Stimulated activated CD4-positive, alpha-beta T cell treated with anti-CD3 and anti-CD28 coated beads, Interleukin-2, amount 100 ng/mL, for 4 hours (primary cell): Measurements from ENCODE around the gene BRAF.
"Not testable (repeated sequence)": the region's sequence is repeated elsewhere in the genome, so short reads cannot be mapped to it uniquely, and the experiment has no call there.

ENCODE experiments used
- DNase-seq: peaks from one replicate; pipeline ENCODE4 v3.0.0-alpha.2; 2020; ENCODE audit warnings: low read depth

BRAF gene

DNA sequence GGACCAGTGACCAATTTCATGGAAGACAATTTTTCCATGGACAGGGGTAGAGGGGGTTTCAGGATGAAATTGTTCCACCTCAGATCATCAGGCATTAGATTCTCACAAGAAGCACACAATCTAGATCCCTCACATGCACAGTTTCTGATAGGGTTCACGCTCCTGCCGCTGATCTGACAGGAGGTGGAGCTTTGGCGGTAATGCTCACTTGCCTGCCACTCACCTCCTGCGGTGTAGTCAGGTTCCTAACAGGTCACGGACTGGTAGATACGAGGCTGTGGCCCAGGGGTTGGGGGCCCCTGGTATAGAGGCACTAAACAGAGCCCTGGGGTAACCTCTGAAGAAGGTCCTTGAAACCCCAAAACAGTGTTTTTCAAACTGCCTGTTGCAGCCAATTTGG lies 6.5 kb downstream of the BRAF start:
- DNase-seq = no peak

DNA sequence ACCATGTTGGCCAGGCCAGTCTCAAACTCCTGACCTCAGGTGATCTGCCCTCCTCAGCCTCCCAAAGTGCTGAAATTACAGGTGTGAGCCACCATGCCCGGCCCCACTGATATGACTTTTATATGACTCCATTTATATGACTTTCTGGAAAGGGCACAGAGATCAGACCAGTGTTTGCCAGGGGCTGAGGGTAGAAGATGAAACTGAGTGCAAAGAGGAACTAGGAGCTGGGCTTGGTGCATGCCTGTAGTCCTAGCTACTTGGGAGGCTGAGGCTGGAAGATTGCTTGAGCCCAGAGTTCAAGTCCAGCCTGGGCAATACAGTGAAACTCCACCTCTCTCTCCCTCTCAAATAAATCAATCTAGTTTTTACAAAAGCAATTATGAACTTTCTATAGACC lies 7.5 kb downstream of the BRAF start:
- DNase-seq = no peak

DNA sequence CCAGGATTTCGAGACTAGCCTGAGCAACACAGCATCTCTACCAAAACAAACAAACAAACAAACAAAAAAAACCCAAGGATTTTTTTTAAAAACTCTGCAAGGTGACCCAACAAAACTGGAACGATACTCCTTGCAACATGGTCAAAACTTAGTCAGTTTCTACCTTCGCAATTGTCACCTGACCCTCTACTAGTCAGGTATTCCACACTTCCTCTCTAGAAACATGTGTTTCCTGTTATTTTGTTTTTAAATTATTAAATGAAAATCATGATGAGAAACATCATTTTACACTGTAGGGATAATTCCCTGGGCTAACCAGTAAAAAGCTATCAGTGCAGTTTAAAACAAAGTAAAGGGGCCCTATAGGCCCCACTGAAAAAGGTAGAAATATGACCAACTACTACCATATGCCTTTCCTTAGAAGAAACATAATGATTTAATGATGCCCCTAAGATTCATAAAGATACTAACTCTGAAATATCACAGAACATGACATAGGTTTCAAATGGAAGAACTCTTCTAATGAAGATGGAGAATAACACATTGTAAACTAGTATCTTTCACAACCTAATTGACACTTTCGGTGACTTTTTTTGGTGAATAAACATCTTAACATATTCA lies 8.7 kb downstream of the BRAF start:
- DNase-seq = no peak

DNA sequence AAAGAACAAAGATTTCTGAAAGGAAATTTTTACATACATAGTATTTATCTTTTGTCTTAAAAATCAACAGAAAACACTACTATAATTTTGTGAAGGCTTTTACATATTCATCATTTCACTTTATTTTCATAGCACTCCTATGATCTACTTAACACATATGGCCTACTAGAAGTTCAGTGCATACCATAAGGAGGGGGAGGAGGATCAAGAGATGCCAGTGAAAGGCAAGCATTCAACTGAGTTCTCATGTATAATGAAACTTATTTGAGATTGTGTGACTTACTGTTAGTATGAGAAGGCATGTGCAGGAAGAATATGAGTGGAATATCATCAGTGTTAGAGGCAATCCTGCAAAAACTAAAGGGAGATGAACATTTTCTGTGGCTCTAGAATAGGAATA lies 10.6 kb downstream of the BRAF start:
- no peak for DNase-seq

DNA sequence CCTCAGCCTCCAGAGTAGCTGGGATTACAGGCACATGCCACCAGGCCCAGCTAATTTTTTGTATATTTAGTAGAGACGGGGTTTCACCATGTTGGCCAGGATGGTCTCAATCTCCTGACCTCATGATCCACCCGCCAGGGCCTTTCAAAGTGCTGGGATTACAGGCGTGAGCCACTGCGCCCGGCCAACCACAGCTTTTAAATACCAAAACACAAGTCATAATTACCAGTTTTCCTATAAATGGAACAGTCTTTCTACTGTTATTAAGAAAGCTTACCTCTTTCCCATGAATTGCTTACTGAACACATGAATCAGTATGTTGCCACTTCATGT lies 11.2 kb downstream of the BRAF start:
- not testable (repeated sequence) for DNase-seq

DNA sequence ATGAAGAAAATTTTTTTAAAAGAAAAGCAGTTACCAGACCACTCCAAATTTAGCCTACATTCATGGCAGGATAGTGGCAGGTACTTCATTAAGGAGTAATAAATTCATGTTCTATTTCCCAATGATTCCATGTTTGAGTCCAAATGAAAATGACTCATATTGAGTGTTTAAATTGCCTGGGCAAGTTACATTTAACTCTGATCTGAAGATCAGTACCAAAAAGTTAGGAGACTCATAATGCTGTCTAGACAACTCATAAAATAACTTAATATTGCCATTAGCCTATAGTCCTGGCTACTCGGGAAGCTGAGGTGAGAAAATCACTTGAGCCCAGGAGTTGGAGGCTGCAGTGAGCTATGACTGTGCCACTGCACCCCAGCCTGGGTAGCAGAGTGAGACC lies 13.0 kb downstream of the BRAF start:
- DNase-seq = no peak

DNA sequence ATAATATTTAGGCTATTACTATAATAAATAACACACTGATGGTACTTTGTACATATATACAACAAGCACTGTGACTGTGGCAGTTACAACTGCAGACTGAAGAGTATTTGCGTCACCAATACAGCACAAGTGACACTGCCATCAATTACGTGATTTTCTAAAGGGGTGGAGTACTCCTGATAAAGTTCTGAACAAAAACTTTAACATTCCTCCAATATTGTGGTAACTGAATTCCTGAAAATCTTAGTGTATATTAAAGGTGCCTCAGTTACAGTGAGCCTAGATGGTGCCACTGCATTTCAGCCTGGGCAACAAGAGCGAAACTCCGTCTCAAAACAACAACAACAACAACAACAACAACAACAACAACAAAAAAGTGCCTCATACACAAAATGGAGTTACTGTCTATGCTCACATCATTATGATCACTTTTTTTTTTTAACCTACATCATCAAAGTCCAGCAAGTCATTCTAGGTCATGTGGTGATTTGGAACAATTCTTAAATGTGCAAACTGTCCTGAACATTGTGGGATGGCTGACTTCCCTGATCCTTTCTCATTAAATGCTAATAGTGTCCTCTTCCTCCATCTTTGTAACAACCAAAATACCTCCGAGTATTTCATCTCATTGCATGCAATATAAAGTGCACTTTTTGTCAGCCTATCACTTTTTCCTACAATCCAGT lies 15.1 kb downstream of the BRAF start:
- DNase-seq = no peak

DNA sequence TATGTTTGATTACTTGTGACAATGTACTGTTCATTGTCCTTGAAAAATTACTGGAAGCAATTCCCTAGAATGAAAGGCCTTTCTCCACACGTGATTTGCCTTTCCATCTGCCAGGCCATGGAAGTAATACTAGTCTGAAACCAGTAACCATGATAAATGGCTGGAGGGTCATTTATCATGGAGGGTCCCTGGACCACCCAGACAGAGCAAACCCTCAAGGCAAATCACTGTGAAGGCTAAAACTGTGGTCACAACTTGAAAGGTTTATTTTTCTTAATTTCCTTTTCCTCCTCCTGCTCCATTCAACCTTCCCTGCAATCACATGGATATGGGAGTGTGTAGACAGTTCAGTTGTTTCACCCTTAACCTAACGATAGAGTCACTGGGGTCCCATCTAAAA lies 16.4 kb downstream of the BRAF start:
- no peak for DNase-seq

DNA sequence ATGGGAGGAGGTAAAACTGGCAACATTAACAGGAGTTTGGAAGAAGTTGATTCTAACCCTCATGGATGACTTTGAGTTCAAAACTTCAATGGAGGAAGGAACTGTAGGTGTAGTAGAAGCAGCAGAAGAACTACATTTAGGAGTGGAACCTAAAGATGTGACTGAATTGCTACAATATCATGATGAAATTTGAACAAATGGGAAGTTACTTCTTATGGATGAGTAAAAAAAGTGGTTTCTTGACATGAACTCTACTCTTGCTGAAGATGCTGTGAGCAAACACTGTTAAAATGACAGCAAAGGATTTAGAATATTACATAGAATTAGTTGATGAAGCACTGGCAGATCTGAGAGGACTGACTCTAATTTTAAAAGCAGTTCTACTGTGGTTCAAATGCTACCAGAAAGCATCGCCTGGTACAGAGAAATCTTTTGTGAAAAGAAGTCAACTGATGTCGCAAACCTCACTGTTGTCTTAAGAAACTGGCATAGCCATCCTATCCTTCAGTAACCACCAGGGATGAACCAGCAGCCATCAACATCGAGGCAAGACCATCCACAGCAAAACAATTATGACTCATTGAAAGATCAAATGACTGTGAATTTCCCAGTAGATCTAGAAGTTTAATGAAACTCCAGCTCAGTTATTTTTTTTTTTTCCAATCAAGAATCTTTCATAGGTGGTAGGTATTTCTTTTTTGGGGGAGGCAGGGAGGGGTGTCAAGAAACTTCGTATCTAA lies 20.8 kb downstream of the BRAF start:
- DNase-seq = no peak

DNA sequence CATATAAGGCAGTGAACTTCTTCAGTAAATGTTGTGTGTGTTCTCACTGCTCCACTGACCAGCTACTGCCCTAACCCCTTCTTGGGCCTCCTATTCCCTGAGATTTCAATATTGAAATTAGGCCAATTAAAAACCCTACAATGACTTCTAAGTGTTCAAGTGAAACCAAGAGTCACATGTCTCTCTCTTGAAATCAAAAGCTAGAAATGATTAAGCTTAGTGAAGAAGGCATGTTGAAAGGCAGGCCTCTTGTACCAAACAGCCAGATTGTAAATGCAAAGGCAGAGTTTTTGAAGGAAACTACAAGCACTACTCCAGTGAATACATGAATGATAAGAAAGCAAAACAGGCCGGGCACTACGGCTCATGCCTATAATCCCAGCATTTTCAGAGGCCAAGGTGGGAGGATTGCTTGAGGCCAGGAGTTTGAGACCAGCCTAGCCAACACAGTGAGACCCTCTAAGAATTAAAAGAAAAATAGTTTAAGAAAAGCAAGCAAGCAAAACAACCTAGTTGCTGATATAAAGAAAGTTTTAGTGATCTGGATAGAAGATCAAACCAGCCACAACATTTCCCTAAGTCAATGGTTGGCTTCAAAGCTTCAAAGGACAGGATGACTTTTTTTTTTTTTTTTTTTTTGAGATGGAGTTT lies 22.3 kb downstream of the BRAF start:
- no peak for DNase-seq

DNA sequence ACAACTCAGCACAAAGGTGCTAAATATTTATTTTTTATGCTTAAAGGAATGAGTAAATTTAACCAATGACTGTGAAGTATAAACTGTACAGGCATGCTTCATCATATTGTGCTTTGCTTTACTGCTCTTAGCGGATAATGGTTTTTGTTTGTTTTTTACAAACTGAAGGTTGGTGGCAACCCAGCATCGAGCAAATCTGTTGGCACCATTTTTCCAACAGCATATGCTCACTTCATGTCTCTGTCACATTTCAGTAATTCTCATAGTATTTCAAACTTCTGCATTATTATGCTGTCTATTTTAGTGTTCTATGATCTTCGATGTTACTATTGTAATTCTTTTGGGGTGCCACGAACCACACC lies 22.8 kb downstream of the BRAF start:
- no peak for DNase-seq

DNA sequence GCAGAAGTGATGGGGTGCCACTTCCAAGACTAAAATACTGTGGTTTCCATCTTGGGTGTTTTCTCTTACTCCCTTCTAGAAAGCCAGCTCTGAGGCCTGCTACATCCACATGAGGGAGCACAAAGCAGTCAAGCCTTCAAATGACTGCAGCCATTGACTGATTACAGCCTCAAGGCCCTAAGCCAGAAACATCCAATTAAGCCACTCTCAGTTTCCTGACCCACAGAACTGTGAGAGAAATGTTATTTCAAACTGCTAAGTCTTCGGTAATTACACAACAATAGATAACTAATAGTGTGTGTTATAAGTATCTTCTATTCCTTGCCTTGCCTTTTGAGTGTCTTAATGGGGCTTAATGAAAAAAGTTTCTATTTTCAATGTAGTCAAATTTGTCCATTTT lies 24.8 kb downstream of the BRAF start:
- DNase-seq = no peak

DNA sequence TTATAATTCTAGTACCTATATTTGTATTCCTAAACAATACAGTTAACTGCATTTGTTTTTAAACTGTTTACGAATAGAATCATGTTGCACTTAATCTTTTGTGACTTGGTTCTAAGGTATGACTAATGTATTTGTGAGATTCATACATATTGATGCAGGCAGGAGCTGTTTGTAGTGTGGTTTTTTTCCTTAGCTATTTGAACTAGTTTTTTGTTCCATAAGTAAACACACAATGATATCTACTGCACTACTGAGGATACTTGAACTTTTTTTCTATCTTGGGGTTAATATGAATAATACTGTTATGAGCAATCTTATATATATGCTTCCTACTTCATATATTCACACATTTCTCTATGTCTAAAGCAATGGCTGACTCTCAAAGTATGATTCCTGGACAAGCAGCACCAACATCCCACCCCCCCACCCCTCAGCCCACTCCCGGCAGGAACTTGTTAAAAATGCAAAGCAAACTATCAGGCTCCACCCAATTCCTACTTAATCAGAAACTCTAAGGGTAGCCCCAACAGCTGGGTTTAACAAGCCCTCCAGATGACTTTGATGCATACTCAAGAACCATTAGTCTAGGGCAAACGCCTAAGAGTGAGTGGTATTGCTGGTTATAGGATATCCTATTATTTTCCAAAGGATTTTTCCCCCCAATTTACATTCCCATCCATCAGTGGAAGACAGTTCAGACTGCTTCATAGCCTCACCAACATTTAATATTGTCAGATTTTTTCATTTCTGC lies 25.8 kb downstream of the BRAF start:
- DNase-seq = no peak

DNA sequence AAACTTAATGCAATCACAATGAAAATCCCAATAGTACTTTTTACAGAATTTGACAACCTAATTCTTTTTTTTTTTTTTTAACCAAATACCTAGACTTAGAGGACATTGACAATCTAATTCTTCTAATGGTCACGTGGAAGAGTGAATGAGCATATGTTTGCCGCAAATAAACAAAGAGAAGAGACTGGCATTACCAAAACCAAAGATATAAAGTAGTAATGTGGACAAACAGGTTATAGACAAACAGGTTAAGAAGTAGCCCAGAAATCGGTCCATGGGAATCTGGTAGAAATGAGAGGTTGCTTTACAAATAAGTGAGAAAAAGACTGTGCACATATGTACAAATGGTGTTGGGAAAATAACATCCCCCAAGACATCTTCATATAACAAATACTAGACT lies 27.7 kb downstream of the BRAF start:
- no peak for DNase-seq

DNA sequence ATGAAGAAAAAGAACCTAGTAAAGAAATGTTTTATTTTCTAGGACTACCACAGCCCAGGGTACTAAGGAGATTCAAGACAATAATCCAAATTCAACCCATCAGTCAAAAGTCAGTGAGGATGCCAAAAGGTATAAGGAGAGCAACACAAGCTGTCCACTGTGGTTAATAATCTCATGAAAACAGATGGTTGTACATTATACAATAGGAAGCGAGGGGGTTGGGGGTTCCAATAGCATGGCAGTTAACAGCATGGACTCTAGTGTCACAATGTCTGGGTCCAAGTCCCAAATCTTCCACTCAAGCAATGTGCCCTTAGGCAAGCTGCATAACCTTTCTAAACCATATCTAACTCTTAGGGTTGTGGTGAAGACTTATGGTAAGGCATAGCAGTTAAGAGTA lies 35.1 kb downstream of the BRAF start:
- no peak for DNase-seq

DNA sequence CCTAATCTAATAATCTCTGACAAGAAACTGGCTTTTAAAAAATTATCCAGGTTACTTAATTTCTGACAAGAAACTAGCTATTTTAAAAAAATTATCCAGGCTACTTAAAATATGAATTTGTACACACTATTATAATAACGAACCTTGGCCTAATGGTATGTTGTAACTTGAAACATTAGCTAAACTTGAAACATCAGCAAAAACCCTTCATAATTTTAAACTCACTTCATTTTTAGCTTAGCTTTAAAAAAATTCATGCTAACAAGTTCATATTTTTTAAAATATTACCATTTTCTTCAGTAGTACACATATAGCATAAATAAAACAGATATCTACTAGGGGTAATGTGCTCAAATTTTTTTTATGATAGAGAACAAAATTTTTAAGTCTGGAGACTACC lies 35.6 kb downstream of the BRAF start:
- DNase-seq = no peak

DNA sequence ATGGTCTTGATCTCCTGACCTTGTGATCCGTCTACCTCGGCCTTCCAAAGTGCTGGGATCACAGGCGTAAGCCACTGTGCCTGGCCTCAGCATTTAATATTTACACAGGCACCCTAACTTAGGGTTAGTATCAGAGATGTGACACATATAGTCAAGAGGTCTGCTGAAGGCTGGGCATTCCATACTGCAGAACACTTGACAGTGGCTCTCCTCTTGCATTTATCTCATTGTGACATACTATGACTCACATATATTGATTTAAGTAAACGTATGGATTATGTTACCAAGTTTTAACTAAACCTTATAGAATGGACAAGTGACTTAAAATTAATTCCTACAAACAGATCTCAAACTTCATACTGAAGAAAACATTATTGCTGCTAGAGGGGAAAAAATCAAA lies 36.6 kb downstream of the BRAF start:
- no peak for DNase-seq

DNA sequence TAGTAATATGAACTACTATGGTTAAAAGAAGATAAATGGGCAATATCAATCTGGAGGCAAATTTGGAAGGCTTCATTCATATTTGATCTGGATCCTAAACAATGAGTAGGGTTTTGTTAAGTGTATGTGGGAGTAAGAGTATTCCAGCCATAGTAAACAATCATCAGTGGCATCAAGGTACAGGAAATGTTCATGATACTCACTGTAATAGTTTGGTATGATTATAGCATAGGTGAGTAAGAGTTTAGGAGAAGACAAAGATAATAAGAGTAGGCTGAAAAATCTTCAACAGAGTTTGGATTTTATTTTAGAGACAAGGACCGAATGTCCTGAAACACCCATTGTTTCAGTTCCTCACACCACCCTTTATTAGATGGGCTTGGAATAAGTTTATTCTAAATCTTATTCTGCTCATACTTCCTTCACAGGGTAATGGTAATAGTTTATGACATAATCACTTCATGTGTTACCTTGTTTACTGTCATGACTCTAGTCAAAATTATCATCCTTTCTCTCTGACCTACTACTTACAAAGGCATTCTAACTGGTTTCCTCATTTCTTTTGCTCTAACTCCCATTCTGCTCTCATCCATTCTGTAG lies 38.9 kb downstream of the BRAF start:
- DNase-seq = no peak

DNA sequence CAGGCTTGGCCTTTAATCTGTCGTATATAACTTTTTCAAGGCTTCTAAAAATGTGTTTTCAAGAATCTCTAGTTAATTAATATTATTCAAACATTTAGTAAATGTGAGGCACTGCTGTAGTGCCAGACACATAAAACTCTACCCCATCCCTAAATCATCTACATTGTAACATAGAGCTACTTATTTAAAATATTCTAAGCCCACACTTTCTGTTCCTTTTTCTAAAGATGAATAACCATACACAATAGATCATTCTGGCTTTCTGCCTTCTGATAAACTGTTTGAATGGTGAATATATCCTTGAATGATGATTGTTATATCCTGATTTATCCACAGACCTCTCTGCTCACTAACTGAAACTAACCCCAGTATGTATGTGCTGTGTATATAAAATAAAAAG lies 41.4 kb downstream of the BRAF start:
- no peak for DNase-seq

DNA sequence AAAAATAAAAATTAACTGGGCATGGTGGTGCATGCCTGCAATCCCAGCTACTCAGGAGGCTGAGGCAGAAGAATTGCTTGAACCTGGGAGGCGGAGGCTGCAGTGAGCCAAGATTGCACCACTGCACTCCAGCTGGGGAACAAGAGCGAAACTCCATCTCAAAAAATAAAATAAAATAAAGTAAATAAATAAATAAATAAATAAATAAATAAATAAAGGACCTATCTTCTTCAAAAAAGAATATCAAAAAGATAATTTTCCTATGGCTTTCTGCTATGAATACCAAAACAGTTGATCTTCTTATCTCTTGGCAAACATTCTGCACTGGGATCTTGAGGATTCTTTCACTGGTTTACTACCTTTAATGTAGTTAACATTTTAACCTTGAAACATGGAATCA lies 41.9 kb downstream of the BRAF start:
- DNase-seq = not testable (repeated sequence)

DNA sequence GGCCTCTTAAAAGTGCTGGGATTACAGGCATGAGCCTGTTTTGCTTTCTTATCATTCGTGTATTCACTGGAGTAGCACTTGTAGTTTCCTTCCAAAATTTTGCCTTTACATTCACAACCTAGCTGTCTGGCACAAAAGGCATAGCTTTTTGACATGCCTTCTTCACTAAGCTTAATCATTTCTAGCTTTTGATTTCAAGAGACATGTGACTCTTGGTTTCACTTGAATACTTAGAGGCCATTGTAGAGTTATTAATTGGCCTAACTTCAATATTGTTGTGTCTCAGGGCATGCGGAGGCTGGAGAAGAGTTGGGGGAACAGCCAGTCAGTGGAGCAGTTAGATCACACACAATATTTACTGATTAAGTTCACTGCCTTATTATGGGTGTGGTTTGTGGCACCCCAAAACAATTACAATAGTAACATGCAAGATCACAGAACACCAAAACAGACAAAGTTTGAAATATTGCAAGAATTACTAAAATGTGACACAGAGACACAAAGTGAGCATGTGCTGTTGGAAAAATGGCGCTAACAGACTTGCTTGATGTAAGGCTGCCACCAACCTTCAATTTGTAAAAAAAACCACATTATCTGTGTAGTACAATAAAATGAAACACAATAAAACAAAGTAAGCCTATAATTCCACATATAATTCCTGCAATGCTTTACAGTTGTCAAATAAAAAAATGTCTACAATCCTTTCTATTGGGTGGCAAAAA lies 43.1 kb downstream of the BRAF start:
- DNase-seq = no peak

DNA sequence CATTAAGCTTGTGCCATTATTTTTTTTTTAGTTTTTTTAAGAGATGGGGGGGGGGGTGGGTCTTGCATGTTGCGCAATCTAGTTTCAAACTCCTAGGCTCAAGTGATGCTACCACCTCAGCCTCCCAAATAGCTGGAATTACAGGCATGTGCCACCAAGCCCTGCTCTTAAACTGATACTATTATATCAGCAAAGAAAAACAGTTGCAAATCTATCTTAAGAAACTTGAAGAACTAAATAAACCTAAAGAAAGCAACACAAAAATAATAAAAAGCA lies 47.5 kb downstream of the BRAF start:
- DNase-seq = no peak
